Activated CD4-positive, alpha-beta memory T cell treated with anti-CD3 and anti-CD28 coated beads, Interleukin-2, amount 10 ng/mL, durations not matched to agents 7 days and 5 days (primary cell): Measurements from ENCODE around the gene DOHH. TPM values are rescaled to one million over a fixed set of nuclear protein-coding genes. Genes with fewer than 3 reads are reported as not detected.

ENCODE experiments used
- CTCF ChIA-PET: fragments of 350-600 bp; sonication (Branson Sonifier 250); formaldehyde crosslinking; loops from one replicate; lab custom pipeline; 2021; ENCODE audit warnings: antibody characterized with exemption, inconsistent platforms; lab: Charles Lee
- POLR2A ChIA-PET: fragments of 350-600 bp; sonication (Branson Sonifier 250); formaldehyde crosslinking; loops from one replicate; lab custom pipeline; 2021; ENCODE audit warnings: antibody characterized with exemption; lab: Charles Lee
- DNase-seq: peaks from one replicate; pipeline ENCODE4 v3.0.0-alpha.2; 2020
- H3K27ac Mint-ChIP-seq: one replicate; pipeline ENCODE4 v1.8.0; 2021; ENCODE audit warnings: mild to moderate bottlenecking, mixed read lengths
- H3K27me3 Mint-ChIP-seq: one replicate; pipeline ENCODE4 v1.8.0; 2021; ENCODE audit warnings: mixed read lengths
- H3K36me3 Mint-ChIP-seq: one replicate; pipeline ENCODE4 v1.8.0; 2021; ENCODE audit warnings: low read depth, mixed read lengths
- H3K4me1 Mint-ChIP-seq: one replicate; pipeline ENCODE4 v1.8.0; 2021; ENCODE audit warnings: mixed read lengths
- H3K4me3 Mint-ChIP-seq: one replicate; pipeline ENCODE4 v1.8.0; 2021; ENCODE audit warnings: mild to moderate bottlenecking, mixed read lengths
- H3K9me3 Mint-ChIP-seq: one replicate; pipeline ENCODE4 v1.8.0; 2021; ENCODE audit warnings: mixed read lengths
- total RNA-seq, 2 experiments: library from RNA; stranded (reverse); gene quantifications; one replicate each; pipeline ENCODE4 v1.2.3, GENCODE V29; 2021

The DOHH gene
- total RNA-seq, 2 experiments from 2014 or later: 11.1 to 11.8 TPM

GRCh38 chr19:3483226-3483628, 17.2 kb downstream of the DOHH start, which contains the start of gene SMIM44:
TSS of gene SMIM44 (minus strand) at chr19:3483441. CDS start at chr19:3483403, 38 bp downstream.
- Mint-ChIP-seq H3K4me3 (no peak within 1 kb of the TSS), H3K27ac (no peak within 1 kb of the TSS), H3K4me1 (peaks cover 5% of the 10 kb centered on the region), H3K9me3 (no peaks in the 10 kb centered on the region), H3K27me3 (peaks cover under 1% of the 10 kb centered on the region), H3K36me3 (no peaks in the 10 kb centered on the region)
- no peak for DNase-seq
- ChIA-PET CTCF (interaction anchor here (0.6 to 0.9 kb wide), 2 partner anchors 18 kb away, joined by 3 to 5 read pairs; no protein-coding TSS in a partner anchor), POLR2A (no interaction called here)

- no peaks in the 10 kb centered on the region for H3K9me3 Mint-ChIP-seq
- H3K4me1 Mint-ChIP-seq: peaks cover 9% of the 10 kb centered on the region
- H3K4me3 Mint-ChIP-seq: no peak overlapping the region
- peaks cover 5% of the 10 kb centered on the region for H3K27me3 Mint-ChIP-seq
- H3K36me3 Mint-ChIP-seq: no peaks in the 10 kb centered on the region
- POLR2A ChIA-PET: no interaction called here
- CTCF ChIA-PET: interaction anchor here (0.7 kb wide), 1 partner anchor 13 kb away, joined by 3 read pairs; no protein-coding TSS in a partner anchor
- no peak overlapping the region for H3K27ac Mint-ChIP-seq
- no peak for DNase-seq
Observed at GRCh38 chr19:3482507-3483225, 17.8 kb downstream of the DOHH start.

GRCh38 chr19:3481241-3482090, 19.0 kb downstream of the DOHH start:
- CTCF ChIA-PET: interaction anchor here (0.6 kb wide), 2 partner anchors 318 to 401 kb away, joined by 3 read pairs; no protein-coding TSS in a partner anchor
- H3K9me3 Mint-ChIP-seq: no peaks in the 10 kb centered on the region
- POLR2A ChIA-PET: interaction anchor here (1.2 kb wide), 1 partner anchor 13 kb away, joined by 4 read pairs; no protein-coding TSS in a partner anchor

GRCh38 chr19:3480383-3481091, 19.9 kb downstream of the DOHH start, which contains the start of gene SMIM24:
TSS of gene SMIM24 (minus strand) at chr19:3480525. CDS start at chr19:3480463, 62 bp downstream.
- no peak for DNase-seq
- H3K27ac Mint-ChIP-seq: no peak within 1 kb of the TSS
- no peaks in the 10 kb centered on the region for H3K36me3 Mint-ChIP-seq
- H3K4me3 Mint-ChIP-seq: no peak within 1 kb of the TSS
- no peaks in the 10 kb centered on the region for H3K9me3 Mint-ChIP-seq
- H3K27me3 Mint-ChIP-seq: peaks cover 5% of the 10 kb centered on the region
- POLR2A ChIA-PET: interaction anchor here (2.0 kb wide), 1 partner anchor 20 kb away, joined by 8 read pairs; the partner anchor contains the start of gene DOHH
- CTCF ChIA-PET: no interaction called here
- peaks cover 9% of the 10 kb centered on the region for H3K4me1 Mint-ChIP-seq

More at GRCh38 chr19:3481241-3482090, 19.0 kb downstream of the DOHH start:
- Mint-ChIP-seq H3K27ac (no peak overlapping the region), H3K27me3 (peaks cover 5% of the 10 kb centered on the region), H3K36me3 (no peaks in the 10 kb centered on the region), H3K4me1 (peaks cover 9% of the 10 kb centered on the region), H3K4me3 (no peak overlapping the region)
- DNase-seq: no peak

- Mint-ChIP-seq H3K9me3 (no peaks in the 10 kb centered on the region), H3K36me3 (no peaks in the 10 kb centered on the region), H3K4me1 (peaks cover 9% of the 10 kb centered on the region), H3K27me3 (peaks cover 5% of the 10 kb centered on the region), H3K4me3 (no peak overlapping the region), H3K27ac (no peak overlapping the region)
- DNase-seq: peak; percentile 43
- ChIA-PET CTCF (interaction anchor here (0.7 to 1.3 kb wide), 3 partner anchors 10 to 1789 kb away, joined by 3 to 5 read pairs (median 3); no protein-coding TSS in a partner anchor), POLR2A (interaction anchor here (0.6 to 2.0 kb wide), 2 partner anchors 21 to 29 kb away, joined by 3 to 8 read pairs; partner anchors contain the start of gene DOHH)
Observed at GRCh38 chr19:3479834-3480215, 20.6 kb downstream of the DOHH start.

- POLR2A ChIA-PET: interaction anchor here (0.6 to 2.0 kb wide), 3 partner anchors 21 to 50 kb away, joined by 3 to 8 read pairs (median 3); partner anchors contain the start of gene DOHH
- Mint-ChIP-seq H3K27me3 (peaks cover 5% of the 10 kb centered on the region), H3K27ac (no peak overlapping the region), H3K4me1 (peaks cover 9% of the 10 kb centered on the region), H3K36me3 (no peaks in the 10 kb centered on the region), H3K4me3 (no peak overlapping the region), H3K9me3 (no peaks in the 10 kb centered on the region)
- DNase-seq: peak; percentile 55
- CTCF ChIA-PET: interaction anchor here (0.5 to 1.3 kb wide), 5 partner anchors 10 to 1788 kb away, joined by 3 to 5 read pairs (median 5); no protein-coding TSS in a partner anchor
Observed at GRCh38 chr19:3479177-3479833, 21.2 kb downstream of the DOHH start.

- no peak overlapping the region for H3K27ac Mint-ChIP-seq
- POLR2A ChIA-PET: interaction anchor here (0.6 to 2.0 kb wide), 2 partner anchors 22 to 49 kb away, joined by 3 to 8 read pairs; partner anchors contain the start of gene DOHH
- no peaks in the 10 kb centered on the region for H3K36me3 Mint-ChIP-seq
- H3K4me1 Mint-ChIP-seq: peaks cover 9% of the 10 kb centered on the region
- CTCF ChIA-PET: interaction anchor here (0.5 to 1.3 kb wide), 3 partner anchors 49 to 503 kb away, joined by 5 read pairs; no protein-coding TSS in a partner anchor
- no peak overlapping the region for H3K4me3 Mint-ChIP-seq
- no peak for DNase-seq
- H3K9me3 Mint-ChIP-seq: no peaks in the 10 kb centered on the region
- peaks cover 5% of the 10 kb centered on the region for H3K27me3 Mint-ChIP-seq
Observed at GRCh38 chr19:3478409-3479176, 21.9 kb downstream of the DOHH start.

- Mint-ChIP-seq H3K27me3 (peaks cover 5% of the 10 kb centered on the region), H3K4me1 (peaks cover 9% of the 10 kb centered on the region), H3K36me3 (no peaks in the 10 kb centered on the region), H3K4me3 (no peak overlapping the region), H3K9me3 (no peaks in the 10 kb centered on the region), H3K27ac (no peak overlapping the region)
- POLR2A ChIA-PET: no interaction called here
- DNase-seq: no peak
- CTCF ChIA-PET: no interaction called here
Observed at GRCh38 chr19:3477951-3478350, 22.5 kb downstream of the DOHH start.

- POLR2A ChIA-PET: no interaction called here
- no peaks in the 10 kb centered on the region for H3K36me3 Mint-ChIP-seq
- no peak overlapping the region for H3K4me3 Mint-ChIP-seq
- peaks cover 5% of the 10 kb centered on the region for H3K27me3 Mint-ChIP-seq
- CTCF ChIA-PET: no interaction called here
- no peak overlapping the region for H3K27ac Mint-ChIP-seq
- H3K4me1 Mint-ChIP-seq: peaks cover 9% of the 10 kb centered on the region
- no peak for DNase-seq
- no peaks in the 10 kb centered on the region for H3K9me3 Mint-ChIP-seq
Observed at GRCh38 chr19:3477506-3477905, 23.0 kb downstream of the DOHH start.

GRCh38 chr19:3476830-3477229, 23.6 kb downstream of the DOHH start:
- POLR2A ChIA-PET: no interaction called here
- CTCF ChIA-PET: interaction anchor here (0.6 kb wide), 1 partner anchor 176 kb away, joined by 3 read pairs; no protein-coding TSS in a partner anchor
- H3K4me1 Mint-ChIP-seq: peaks cover 9% of the 10 kb centered on the region
- no peak overlapping the region for H3K4me3 Mint-ChIP-seq
- DNase-seq: no peak
- no peaks in the 10 kb centered on the region for H3K9me3 Mint-ChIP-seq
- no peaks in the 10 kb centered on the region for H3K36me3 Mint-ChIP-seq
- peaks cover 5% of the 10 kb centered on the region for H3K27me3 Mint-ChIP-seq
- H3K27ac Mint-ChIP-seq: no peak overlapping the region

GRCh38 chr19:3475449-3475848, 25.0 kb downstream of the DOHH start:
- no peaks in the 10 kb centered on the region for H3K36me3 Mint-ChIP-seq
- no peaks in the 10 kb centered on the region for H3K9me3 Mint-ChIP-seq
- ChIA-PET POLR2A (no interaction called here), CTCF (no interaction called here)
- DNase-seq: no peak
- H3K27me3 Mint-ChIP-seq: peaks cover 5% of the 10 kb centered on the region
- H3K4me1 Mint-ChIP-seq: peaks cover 9% of the 10 kb centered on the region
- no peak overlapping the region for H3K4me3 Mint-ChIP-seq
- H3K27ac Mint-ChIP-seq: no peak overlapping the region
